DMS53 (cell line): ENCODE measurements around the gene FARS2.

Experiments used
- DNase-seq: peaks from one replicate; lab custom pipeline; 2025; lab: John Stamatoyannopoulos, UW

FARS2 gene

GRCh38 chr6:5325173-5325572 is 63.9 kb downstream of the FARS2 start:
- DNase-seq, result peak; percentile 6

DNA sequence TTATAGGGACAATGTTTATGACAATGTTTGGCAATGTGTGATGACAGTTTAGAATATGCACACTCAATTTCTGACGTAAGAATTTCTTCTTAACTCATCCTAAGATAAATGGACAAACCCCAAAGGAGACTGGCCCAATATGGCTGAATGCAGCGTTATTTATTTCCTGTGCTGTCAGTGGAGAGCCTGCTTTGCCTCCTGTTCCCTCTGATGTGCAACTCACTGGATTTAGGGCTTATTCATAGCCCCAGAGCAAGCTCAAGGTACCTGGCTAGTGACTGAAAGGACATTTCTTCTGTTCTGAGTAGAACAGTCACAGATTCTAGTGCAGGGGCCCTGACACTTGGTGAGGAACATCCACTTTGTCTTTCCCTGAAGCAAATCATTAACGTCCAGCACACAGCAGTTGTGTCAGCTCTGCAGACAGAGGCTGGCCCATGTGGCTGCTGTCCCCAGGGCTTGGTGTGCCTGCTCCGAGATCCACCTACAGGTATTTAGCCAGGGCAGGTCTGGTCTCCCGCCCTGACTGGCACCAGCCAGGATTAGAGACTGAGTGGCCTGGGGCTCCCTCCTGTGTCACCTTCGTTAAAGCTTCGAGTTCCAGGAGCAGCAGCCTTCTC is 64.8 kb downstream of the FARS2 start:
- no peak for DNase-seq

DNA sequence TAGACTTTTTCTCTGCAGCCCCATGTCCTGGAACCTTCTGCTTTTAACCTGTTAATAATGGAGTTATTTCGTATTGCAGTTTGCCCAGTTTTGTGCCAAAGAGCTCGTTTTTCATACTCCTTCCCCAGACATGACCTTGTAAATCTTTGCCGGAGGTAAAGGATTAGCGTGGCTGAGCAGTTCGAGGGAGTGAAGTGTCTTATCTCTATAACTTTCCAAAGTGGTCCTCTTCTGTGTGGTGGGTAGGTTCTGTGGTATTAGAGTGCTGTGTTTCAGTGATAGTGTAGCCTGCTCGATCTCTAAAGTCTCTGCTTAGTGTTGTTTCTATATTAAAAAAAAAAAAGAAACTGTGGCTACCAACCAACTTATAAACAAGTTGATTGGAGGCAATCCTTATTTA is 67.5 kb downstream of the FARS2 start:
- no peak for DNase-seq

DNA sequence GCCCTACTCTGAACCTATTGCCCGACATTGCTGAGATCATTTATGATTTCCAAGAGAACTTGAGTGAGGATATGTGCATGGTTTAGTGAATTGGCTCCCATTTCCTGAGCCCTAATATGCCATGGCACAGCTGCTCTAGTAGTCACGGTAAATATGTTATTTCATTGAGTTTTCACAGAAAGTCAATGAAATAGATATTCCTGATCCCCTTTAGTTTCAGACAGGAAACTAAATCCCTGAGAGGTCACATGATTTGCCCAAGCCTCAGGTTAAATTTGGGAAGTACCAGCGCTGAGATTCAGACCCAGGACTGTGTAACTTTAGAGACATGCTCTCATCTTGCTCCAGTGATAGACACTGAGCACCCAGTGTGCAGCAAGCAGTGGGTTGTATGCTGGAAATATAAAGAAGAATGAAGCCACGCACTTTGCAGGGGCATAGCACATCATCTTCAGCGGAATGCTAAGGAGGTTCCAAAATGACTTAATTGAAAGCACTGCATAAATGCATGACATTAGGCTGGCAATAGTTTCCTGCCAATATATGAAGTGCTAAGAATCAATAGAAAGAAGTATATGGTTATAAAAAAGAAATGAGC is 70.6 kb downstream of the FARS2 start:
- no peak for DNase-seq

- DNase-seq, result peak; percentile 88
Measured at GRCh38 chr6:5333658-5334057, 72.3 kb downstream of the FARS2 start.

DNA sequence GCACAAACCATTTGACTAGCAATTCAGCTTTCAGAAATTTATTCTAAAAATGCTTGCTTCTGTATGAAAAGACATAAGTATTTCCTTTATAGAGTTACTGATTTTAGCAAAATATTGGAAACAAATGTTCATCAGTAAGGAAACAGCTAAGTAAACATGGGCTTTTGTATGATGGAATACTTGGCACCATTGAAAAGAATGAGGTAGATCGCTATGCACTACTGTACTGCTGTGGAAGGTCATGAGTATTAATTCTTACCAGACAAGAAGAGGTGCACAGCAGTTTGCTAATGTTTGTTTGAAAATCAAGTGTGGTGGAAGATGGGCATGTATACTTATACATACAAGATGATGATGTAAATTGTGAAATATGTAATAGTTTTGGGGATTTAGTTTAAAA is 73.0 kb downstream of the FARS2 start:
- peak; percentile 30 for DNase-seq

DNA sequence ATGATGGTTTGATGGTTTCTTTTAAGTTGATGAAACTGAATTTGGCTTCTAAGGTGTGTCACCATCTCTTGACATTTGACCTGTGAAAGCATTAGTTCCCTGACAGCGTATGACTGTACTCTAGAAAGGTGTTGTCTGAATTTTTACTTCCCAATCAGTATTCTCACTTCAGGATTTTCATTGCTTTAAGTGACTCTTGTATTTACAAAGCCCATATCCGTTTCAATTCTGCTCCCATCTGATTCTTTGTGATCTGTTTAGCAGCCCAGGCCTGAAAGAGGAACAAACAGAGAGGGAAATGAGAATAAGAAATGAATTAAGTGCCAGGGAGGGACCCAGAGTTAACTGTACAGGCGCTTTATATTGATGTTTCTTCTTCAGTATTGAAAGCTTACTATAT is 73.7 kb downstream of the FARS2 start:
- DNase-seq, result peak; percentile 28

- no peak for DNase-seq
Measured at GRCh38 chr6:5337573-5337972, 76.3 kb downstream of the FARS2 start.

GRCh38 chr6:5338177-5338960 is 77.1 kb downstream of the FARS2 start:
- peak; percentile 17 for DNase-seq

GRCh38 chr6:5339786-5340185 is 78.5 kb downstream of the FARS2 start:
- DNase-seq, result no peak

DNA sequence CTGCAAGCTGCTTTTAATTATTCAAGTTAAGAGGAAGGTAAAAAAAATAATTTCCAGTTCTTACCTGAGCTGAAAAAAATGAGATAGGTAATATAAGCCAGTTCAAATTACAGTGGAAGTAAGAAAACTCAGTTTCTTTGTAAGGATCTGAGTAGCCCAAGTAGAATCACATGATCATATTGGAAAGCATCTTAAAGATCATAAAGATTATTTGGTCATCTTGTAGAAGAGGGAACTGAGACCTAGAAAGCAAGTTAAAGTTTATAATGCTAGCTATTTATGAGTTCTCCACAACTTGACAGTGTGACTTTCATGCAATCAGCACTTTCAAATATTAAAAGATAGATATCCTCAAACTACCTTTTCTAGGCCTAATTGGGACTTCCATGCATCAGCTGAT is 80.5 kb downstream of the FARS2 start:
- no peak for DNase-seq

DNA sequence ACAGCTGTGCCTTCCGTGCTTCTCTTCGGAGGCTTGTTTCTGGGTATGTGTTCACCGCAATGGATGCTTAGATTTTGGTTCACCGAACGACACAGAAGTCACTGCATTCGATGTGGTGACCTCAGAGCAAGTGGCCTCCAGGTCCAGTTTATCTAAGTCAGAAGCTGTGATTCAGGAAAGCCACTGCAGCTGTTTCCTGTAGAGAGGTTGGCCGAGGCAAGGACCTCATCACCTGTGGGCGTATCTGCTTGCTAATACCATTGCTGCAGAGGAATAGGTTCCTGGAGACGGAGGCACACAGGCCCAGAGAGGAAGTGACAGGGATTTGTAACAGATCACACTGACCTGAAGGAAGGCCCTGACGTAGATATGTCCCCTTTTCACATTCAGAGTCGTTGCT is 82.7 kb downstream of the FARS2 start:
- peak; percentile 37 for DNase-seq

DNA sequence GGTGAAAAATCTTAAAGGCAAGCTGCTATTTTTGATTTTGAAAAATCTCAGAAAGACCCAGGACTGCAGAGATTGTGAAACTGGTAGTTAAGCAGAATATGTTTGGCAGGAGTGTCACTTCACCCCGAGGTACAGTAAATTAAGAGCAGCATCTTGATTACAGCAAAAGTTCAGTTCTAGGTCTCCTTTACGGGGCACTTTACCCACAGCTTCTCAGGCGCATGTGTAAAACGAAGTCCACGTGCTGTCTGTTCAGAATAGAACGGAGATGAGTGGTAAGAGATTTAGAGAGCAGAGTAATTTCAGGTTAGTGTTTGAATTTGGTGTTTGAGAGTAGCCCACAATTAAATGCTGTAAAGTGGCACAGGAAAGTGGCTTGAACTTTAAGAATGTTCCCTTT is 84.0 kb downstream of the FARS2 start:
- no peak for DNase-seq

DNA sequence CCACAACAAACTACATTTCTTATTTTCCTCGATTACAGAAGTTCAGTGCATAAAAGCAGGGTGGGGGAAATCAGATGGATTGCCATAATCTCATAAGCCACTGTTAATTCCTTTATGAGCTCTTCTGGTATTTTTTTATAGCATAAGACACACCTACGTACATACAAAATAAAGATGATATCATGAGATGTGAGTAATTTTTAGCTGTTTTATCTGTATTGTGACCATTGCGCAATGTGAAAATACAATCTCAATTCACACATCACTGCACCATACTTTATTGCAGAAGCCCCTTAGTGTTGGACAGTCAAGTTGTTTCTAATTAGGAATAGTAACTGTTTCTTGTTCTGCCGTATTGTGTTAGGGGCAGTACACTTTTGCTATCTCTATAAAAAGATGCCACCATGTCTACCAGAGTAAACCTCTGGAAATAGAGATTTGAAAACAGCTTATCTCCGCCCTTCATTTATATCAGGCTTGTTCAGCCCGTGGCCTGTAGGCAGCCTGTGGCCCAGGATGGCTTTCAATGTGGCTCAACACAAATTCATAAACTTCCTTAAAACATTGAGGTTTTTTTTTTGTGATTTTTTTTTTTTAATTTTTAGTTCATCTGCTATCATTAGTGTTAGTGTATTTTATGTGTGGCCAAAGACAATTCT is 90.4 kb downstream of the FARS2 start:
- no peak for DNase-seq

DNA sequence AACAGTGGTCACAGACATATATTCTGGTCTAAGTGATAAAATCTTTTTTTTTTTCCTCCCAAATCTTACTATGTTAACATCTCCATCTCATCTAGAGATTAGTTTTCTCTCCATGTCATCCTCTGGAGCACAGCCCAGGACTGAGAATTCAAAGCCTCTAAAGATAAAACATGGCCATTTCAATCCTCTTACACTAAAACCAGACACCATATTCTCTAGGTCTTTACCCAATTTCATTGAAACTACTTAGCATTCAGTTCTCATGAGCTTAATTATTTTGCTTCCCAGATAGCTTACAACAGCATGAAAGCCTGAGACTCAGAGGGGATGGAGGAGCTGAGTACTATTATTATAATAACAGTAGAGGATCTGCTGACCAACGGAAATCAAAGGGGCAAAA is 92.7 kb downstream of the FARS2 start:
- DNase-seq, result no peak

- DNase-seq, result no peak
Measured at GRCh38 chr6:5357486-5357885, 96.2 kb downstream of the FARS2 start.

DNA sequence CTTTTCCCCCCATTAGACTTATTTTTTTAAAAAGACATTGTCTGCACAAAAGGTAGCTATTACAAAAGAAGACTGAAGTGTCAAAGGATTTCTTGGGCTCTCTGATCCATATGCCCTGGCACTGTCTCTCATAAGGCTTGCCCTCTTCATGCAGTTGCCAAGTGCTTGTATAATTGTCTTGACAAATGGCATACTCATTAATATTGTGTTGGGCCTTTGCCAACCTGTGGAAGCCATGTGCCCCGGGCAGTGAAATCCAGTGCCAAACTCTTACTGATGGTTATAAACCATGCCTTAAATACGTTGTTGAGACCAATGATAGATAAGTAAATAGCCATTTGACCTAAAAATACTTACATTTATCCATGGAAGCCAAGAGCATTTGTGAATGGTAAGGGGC is 98.1 kb downstream of the FARS2 start:
- DNase-seq, result no peak

DNA sequence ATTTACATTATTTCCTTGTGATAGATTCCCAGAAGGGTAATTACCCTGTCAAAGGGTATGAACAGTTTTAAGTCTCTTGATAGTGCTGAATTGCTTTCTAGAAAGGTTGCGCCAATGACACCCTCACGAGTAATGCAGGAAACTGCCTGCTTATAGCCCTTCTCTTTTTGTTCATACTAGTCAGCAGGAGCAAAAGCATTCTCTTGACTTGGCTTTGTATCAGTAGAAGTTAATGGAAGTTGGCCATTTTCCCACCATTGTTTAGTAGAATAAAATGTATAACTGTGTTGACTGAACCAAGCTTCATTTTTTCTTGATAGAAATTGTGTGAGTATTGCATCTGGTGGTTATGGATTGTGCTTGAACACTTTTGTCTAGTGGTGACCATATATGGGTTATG is 100.1 kb downstream of the FARS2 start:
- no peak for DNase-seq

DNA sequence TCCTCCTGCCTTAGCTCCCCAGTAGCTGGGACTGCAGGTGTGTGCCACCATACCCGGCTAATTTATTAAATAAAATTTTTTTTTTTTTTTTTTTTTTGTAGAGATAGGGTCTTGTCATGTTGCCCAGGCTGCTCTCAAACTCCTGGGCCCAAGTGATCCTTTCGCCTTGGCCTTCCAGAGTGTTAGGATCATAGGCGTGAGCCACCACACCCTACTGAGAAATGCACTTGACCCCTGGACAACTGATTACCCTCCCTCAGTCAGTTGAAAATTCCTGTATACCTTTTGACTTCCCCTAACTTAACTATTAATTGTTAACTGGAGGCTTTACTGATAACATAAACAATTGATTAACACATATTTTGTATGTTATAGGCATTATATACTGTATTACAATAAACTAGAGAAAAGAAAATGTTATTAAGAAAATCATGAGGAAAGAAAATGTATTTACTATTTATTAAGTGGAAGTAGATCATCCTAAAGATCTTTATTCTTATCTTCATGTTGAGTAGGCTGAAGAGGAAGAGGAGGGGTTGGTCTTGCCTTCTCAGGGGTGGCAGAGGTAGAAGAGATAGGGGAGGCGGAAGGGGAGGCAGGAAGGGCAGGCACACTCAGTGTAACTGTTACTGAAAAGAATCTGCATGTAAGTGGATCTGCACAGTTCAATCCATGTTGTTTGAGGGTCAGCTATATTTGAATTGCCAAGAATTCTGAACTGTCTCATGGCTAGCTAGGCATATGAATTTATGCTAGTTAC is 104.3 kb downstream of the FARS2 start:
- no peak for DNase-seq

DNA sequence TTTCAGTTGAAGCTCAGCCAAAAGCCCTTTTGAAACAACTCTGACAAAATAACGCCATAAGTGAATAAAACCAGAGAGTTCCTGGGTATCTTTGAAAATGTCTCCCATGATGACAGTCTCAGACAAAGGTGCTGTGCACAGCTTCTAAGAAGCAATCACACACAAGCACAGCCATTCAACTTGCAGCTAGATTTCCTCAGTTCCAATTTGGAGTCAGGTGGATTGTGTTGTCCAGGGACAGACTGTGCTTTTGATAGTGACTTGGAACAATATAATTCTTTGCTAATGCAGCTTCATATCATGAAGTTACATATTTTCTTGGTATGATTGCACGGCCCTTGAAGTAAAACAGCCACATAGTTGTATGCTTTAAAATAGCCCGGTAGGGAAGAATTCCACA is 105.6 kb downstream of the FARS2 start:
- DNase-seq, result no peak

GRCh38 chr6:5367510-5367909 is 106.2 kb downstream of the FARS2 start:
- DNase-seq, result no peak

DNA sequence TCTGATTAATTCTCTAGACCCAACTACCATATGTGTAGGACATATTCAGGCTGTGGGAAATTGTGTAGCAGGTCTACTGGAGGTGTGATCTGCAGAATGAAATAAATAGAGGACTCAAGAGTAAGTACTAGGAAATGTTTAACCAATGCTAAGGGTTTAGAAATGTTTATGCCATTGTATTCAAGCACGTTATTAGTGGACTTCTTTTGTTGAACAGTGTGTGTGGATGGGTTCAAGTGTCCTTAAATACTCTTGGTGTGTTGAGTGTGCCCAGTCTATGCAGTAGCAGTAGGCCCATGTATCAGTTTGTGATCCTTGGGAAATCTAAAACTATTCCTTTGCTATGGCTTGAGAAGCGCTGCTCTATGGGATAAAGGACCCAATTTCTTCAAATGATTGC is 112.1 kb downstream of the FARS2 start:
- peak; percentile 78 for DNase-seq
